HL-60 (cell line): ENCODE measurements around the gene CETP.

Source experiments
- GABPA ChIP-seq: IDR thresholded peaks from 2 replicates; pipeline ENCODE4 v1.6.1; 2012; ENCODE audit warnings: low read depth
- POLR2AphosphoS5 ChIP-seq: IDR thresholded peaks from 2 replicates; pipeline ENCODE4 v1.6.1; 2012; ENCODE audit warnings: low read depth
- TF ChIP-seq, protein P1 (sequence below): IDR thresholded peaks from one replicate; pipeline ENCODE4 v1.5.1; 2011; ENCODE audit warnings: low read length, control low read depth, inconsistent platforms; ENCODE audit not compliant: insufficient read depth

DNA sequence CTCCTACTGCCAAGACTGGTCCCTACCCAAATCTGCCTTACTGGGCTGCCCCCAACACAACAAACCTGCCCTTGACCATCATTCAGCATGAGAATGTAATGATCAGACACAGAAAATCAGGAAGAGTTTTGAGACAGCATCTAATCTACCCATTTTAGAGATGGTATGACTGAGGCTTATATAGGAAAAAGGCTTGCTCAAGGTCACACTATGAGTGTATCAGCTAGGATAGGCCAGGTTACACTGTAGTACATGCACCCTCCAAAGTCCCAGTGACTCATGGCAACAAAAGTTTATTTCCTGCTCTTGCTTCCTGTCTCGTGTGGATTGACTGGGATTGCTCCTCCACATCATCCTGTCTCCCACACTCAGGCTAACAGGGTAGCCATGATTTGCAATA is 55.5 kb downstream of the CETP start:
- TF ChIP-seq, protein P1, sequence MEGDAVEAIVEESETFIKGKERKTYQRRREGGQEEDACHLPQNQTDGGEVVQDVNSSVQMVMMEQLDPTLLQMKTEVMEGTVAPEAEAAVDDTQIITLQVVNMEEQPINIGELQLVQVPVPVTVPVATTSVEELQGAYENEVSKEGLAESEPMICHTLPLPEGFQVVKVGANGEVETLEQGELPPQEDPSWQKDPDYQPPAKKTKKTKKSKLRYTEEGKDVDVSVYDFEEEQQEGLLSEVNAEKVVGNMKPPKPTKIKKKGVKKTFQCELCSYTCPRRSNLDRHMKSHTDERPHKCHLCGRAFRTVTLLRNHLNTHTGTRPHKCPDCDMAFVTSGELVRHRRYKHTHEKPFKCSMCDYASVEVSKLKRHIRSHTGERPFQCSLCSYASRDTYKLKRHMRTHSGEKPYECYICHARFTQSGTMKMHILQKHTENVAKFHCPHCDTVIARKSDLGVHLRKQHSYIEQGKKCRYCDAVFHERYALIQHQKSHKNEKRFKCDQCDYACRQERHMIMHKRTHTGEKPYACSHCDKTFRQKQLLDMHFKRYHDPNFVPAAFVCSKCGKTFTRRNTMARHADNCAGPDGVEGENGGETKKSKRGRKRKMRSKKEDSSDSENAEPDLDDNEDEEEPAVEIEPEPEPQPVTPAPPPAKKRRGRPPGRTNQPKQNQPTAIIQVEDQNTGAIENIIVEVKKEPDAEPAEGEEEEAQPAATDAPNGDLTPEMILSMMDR, result no peak
- TF ChIP-seq POLR2AphosphoS5, result no peak
- TF ChIP-seq GABPA, result no peak
